Neural progenitor cell (in vitro differentiated cells): ENCODE data around the gene KIF2C.

Source experiments
- CTCF ChIP-seq: fragments of 200-600 bp; sonication (generic); IDR thresholded peaks from 2 replicates; pipeline ENCODE4 v1.5.1; 2017; ENCODE audit warnings: antibody characterized with exemption, mild to moderate bottlenecking
- EZH2 ChIP-seq: fragments of 200-600 bp; sonication (generic); IDR thresholded peaks from 2 replicates; pipeline ENCODE4 v1.6.1; 2017; ENCODE audit warnings: antibody characterized with exemption, mild to moderate bottlenecking, moderate library complexity
- EZH2phosphoT487 ChIP-seq: fragments of 200-600 bp; sonication (generic); IDR thresholded peaks from 2 replicates; pipeline ENCODE4 v1.6.1; 2017; ENCODE audit warnings: antibody characterized with exemption

GRCh38 chr1:44775078-44775929 is 35.7 kb downstream of the KIF2C start, which contains the start of gene RPS8:
- no peak for TF ChIP-seq CTCF
- no peak for TF ChIP-seq EZH2
- no peak for TF ChIP-seq EZH2phosphoT487
